Tibial nerve (tissue), 4 donors: Measurements from ENCODE around the gene NPM1. TPM values are rescaled to one million over a fixed set of nuclear protein-coding genes. Genes with fewer than 3 reads are reported as not detected.
"Not testable (repeated sequence)": the region's sequence is repeated elsewhere in the genome, so short reads cannot be mapped to it uniquely, and the experiment has no call there.

ENCODE experiments used
- DNase-seq, 2 donors: peaks; one replicate each; pipeline ENCODE4 v3.0.0-alpha.2; 2019; ENCODE audit warnings: low spot score in 2 of 2
- H3K27ac ChIP-seq, 4 donors: fragments of 200-600 bp; sonication (generic) in 3 of 4; one replicate each; pipeline ENCODE4 v1.5.1; 2017 to 2019; ENCODE audit warnings: mild to moderate bottlenecking in 1 of 4
- H3K27me3 ChIP-seq, 2 donors: fragments of 200-600 bp; sonication (generic) in 1 of 2; one replicate each; pipeline versions ENCODE4 v1.5.1 to v1.6.0; 2017 to 2019
- H3K36me3 ChIP-seq, 3 donors: fragments of 200-600 bp; sonication (generic); one replicate each; pipeline ENCODE4 v1.5.1; 2018 to 2019
- H3K4me1 ChIP-seq, 4 donors: fragments of 200-600 bp; sonication (generic) in 3 of 4; one replicate each; pipeline ENCODE4 v1.5.1; 2017 to 2019
- H3K4me3 ChIP-seq, 4 donors: fragments of 200-600 bp; sonication (generic) in 3 of 4; one replicate each; pipeline ENCODE4 v1.5.1; 2017 to 2019; ENCODE audit warnings: mild to moderate bottlenecking in 1 of 4, moderate library complexity in 1 of 4
- H3K9me3 ChIP-seq, 4 donors: fragments of 200-600 bp; sonication (generic) in 3 of 4; one replicate each; pipeline ENCODE4 v1.5.1; 2017 to 2019
- EP300 ChIP-seq, 2 donors: sonication (generic); formaldehyde crosslinking; IDR thresholded peaks; one replicate each; pipeline ENCODE4 v1.6.1; 2017; ENCODE audit warnings: antibody characterized with exemption in 2 of 2, mild to moderate bottlenecking in 1 of 2
- POLR2A ChIP-seq, 2 donors: fragments of 450-650 bp; IDR thresholded peaks; one replicate each; pipeline ENCODE4 v1.6.1; 2017; ENCODE audit warnings: antibody characterized with exemption in 2 of 2, mild to moderate bottlenecking in 2 of 2, moderate library complexity in 2 of 2
- WGBS, 2 donors: methylation state at CpG; one replicate each; pipeline ENCODE4 v1.1.5; 2018; 5-methylcytosine and 5-hydroxymethylcytosine counted together
- total RNA-seq, 4 donors: library from RNA; depleted of rRNA; stranded (reverse); fragments of >200 nt; gene quantifications; one replicate each; pipeline ENCODE4 v1.1.0, GENCODE V29; 2016
- TF ChIP-seq, protein P1 (sequence below), 5 experiments: fragments of 200-600 bp in 3 of 5; fragments of 450-650 bp in 2 of 5; sonication (generic) in 3 of 5; IDR thresholded peaks; one replicate each; pipeline ENCODE4 v1.5.1; 2016 to 2019; ENCODE audit warnings: antibody characterized with exemption in 5 of 5, mild to moderate bottlenecking in 3 of 5, moderate library complexity in 2 of 5

Gene NPM1
- total RNA-seq, 4 donors from 2014 or later: 422 to 496 (median 444) TPM

DNA sequence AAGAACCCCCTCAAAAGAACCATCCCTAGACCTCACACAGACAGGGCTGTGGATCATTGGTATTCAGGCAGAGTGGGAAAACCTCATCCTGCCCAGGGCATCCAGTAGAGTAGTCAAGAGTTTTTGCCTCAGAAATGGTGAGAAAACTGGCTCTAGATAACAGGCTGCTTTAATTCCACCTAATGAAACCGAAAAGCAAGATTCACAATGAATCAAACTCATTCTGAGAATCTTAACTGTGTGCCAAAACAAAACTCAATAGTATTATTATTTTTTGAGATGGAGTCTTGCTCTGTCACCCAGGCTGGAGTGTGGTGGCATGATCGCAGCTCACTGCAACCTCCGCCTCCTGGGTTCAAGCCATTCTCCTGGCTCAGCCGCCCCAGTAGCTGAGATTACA, 17.8 kb upstream of the NPM1 start:
- no peaks in the 10 kb centered on the region for H3K36me3 ChIP-seq

DNA sequence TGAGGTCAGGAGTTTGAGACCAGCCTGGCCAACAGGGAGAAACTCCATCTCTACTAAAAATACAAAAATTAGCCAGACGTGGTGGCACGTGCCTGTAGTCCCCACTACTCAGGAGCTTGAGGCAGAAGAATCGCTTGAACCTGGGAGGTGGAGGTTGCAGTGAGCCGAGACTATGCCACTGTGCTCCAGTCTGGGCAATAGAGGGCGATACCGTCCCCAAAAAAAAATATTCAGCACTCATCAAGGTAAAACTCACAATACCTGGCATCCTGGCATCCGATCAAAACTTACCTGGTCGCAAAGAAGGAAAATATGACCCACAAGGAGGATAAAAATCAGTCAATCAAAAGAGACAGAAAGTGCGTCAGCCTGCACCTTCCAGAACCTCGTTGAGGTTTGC, 16.8 kb upstream of the NPM1 start:
- not testable (repeated sequence) for H3K27me3 ChIP-seq, DNase-seq, H3K27ac ChIP-seq, H3K36me3 ChIP-seq, H3K4me1 ChIP-seq, H3K4me3 ChIP-seq, H3K9me3 ChIP-seq
- WGBS, 2 donors: 47% methylated on average over 10 of the region's 10 CpGs

More for the DNA sequence above, 17.8 kb upstream of the NPM1 start:
- Histone ChIP-seq H3K27me3 (peaks cover 0 to 10% of the 10 kb centered on the region in 2 donors), H3K4me1 (no peaks in the 10 kb centered on the region), H3K9me3 (no peaks in the 10 kb centered on the region), H3K4me3 (no peak overlapping the region), H3K27ac (no peak overlapping the region)
- TF ChIP-seq POLR2A (IDR thresholded peaks at IDR 0.05): no peak
- TF ChIP-seq, protein P1, sequence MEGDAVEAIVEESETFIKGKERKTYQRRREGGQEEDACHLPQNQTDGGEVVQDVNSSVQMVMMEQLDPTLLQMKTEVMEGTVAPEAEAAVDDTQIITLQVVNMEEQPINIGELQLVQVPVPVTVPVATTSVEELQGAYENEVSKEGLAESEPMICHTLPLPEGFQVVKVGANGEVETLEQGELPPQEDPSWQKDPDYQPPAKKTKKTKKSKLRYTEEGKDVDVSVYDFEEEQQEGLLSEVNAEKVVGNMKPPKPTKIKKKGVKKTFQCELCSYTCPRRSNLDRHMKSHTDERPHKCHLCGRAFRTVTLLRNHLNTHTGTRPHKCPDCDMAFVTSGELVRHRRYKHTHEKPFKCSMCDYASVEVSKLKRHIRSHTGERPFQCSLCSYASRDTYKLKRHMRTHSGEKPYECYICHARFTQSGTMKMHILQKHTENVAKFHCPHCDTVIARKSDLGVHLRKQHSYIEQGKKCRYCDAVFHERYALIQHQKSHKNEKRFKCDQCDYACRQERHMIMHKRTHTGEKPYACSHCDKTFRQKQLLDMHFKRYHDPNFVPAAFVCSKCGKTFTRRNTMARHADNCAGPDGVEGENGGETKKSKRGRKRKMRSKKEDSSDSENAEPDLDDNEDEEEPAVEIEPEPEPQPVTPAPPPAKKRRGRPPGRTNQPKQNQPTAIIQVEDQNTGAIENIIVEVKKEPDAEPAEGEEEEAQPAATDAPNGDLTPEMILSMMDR (IDR thresholded peaks at IDR 0.05): no peak
- TF ChIP-seq EP300 (IDR thresholded peaks at IDR 0.05): no peak
- WGBS, 2 donors: 94 to 96% methylated on average over 4 of the region's 4 CpGs
- DNase-seq: no peak

DNA sequence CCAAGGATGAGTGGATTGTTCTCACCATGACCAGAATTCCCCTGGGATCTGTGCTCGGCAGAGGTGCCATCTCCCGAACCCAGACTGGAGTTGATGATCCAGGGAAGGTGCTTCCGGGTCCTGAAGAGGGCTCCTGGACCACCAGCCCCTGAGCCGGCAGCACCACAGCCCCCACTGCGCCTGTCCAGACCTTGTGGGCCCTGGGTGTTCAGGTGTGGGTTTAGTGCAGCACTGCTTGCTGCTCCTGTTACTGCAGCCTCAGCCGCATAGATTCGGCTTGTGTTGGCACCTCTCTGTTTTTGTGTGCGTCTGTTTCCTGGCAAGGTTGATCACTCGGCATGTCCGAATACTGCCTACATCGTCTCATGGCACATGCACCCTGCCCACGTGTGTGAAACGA, 16.3 kb upstream of the NPM1 start:
- WGBS, 2 donors: 81 to 83% methylated on average over 13 of the region's 13 CpGs
- H3K9me3 ChIP-seq: no peaks in the 10 kb centered on the region
- no peaks in the 10 kb centered on the region for H3K36me3 ChIP-seq
- peaks cover 0 to 10% of the 10 kb centered on the region in 2 donors for H3K27me3 ChIP-seq
- TF ChIP-seq, protein P1 (IDR thresholded peaks at IDR 0.05): no peak
- TF ChIP-seq POLR2A (IDR thresholded peaks at IDR 0.05) (no peak), EP300 (IDR thresholded peaks at IDR 0.05) (no peak)
- H3K4me3 ChIP-seq: no peak overlapping the region
- no peak overlapping the region for H3K27ac ChIP-seq
- no peaks in the 10 kb centered on the region for H3K4me1 ChIP-seq
- DNase-seq: no peak

DNA sequence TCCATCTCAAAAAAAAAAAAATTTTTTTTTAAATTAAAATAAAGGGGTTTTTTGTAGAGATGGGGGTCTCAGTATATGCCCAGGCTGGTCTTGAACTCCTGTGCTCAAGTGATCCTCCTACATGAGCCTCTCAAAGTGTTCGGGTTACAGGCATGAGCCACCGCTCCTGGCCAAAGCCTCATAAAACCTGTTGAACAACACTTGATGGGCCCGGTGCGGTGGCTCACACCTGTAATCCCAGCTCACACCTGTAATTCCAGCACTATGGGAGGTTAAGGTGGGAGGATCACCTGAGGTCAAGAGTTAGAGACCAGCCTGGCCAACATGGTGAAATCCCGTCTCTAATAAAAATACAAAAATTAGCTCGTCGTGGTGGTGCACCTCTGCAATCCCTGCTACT, 7.7 kb upstream of the NPM1 start:
- Histone ChIP-seq H3K27ac (no peak overlapping the region), H3K4me3 (no peak overlapping the region), H3K9me3 (no peaks in the 10 kb centered on the region), H3K27me3 (no peaks in the 10 kb centered on the region), H3K36me3 (no peaks in the 10 kb centered on the region), H3K4me1 (no peaks in the 10 kb centered on the region)
- WGBS, 2 donors: 90 to 93% methylated on average over 7 of the region's 7 CpGs
- DNase-seq: no peak
- TF ChIP-seq, protein P1 (IDR thresholded peaks at IDR 0.05): no peak
- no peak for TF ChIP-seq POLR2A (IDR thresholded peaks at IDR 0.05)
- TF ChIP-seq EP300 (IDR thresholded peaks at IDR 0.05): no peak

DNA sequence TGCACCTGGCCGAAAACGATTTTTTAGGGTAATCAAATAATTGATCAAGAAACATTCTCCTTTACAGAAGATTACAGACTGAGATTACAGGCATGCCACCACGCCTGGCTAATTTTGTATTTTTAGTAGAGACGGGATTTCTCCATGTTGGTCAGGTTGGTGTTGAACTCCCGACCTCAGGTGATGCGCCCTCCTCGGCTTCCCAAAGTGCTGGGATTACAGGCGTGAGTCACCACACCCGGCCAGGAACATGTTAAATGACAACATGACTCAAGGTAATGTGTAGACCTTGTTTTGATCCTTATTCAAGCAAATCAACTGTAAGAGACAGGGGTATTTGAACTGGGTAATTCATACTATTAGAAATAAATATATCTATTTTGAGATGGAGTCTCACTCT, 3.2 kb upstream of the NPM1 start:
- not testable (repeated sequence) for H3K9me3 ChIP-seq, DNase-seq, H3K27me3 ChIP-seq, H3K36me3 ChIP-seq, H3K27ac ChIP-seq, H3K4me3 ChIP-seq
- peaks cover 0 to 17% (median 4%) of the 10 kb centered on the region in 4 donors for H3K4me1 ChIP-seq
- 84 to 92% methylated on average over 9 of the region's 9 CpGs for whole genome bisulfite sequencing, 2 donors

DNA sequence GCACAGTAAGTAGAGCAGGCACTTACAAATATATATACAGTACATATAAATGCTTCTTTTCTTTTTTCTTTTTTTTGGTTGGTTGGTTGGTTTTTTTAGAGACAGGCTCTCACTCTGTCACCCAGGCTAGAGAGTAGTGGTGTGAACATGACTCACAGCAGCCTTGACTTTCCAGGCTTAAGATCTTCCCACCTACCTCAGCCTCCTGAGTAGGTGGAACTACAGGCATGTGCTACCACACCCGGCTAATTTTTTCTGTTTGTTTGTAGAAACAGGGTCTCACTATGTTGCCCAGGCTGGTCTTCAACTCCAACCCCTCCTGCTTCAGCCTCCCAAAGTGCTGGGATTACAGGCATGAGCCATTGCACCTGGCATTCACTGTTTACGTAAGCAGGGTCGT, 2.6 kb upstream of the NPM1 start:
- H3K4me1 ChIP-seq: peaks cover 0 to 23% (median 9%) of the 10 kb centered on the region in 4 donors
- H3K27ac ChIP-seq, H3K27me3 ChIP-seq, H3K4me3 ChIP-seq, H3K9me3 ChIP-seq, H3K36me3 ChIP-seq, DNase-seq: not testable (repeated sequence)
- WGBS, 2 donors: 86 to 88% methylated on average over 3 of the region's 3 CpGs

DNA sequence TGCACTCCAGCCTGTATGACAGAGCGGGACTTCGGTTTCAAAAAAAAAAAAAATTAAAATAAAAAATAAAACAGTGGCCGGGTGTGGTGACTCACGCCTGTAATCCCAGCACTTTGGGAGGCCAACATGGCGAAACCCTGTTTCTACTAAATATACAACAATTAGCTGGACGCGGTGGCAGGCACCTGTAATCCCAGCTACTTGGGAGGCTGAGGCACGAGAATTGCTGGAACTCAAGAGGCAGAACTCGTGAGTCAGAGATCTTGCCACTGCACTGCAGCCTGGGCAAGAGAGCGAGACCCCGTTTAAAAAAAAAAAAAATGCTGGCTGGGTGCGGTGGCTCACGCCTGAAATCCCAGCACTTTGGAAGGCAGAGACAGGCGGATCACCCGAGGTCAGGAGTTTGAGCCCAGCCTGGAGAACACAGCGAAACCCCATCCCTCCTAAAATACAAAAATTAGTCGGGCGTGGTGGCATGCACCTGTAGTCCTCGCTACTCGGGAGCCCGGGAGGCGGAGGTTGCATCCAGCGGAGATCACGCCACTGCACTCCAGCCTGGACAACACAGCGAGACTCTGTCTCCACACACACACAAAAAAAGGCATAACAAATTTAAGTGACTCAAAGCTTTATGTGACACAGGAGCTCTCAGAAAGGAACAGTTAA, 1.5 kb upstream of the NPM1 start:
- no peaks in the 10 kb centered on the region for H3K9me3 ChIP-seq
- TF ChIP-seq POLR2A (IDR thresholded peaks at IDR 0.05) (no peak), EP300 (IDR thresholded peaks at IDR 0.05) (no peak)
- TF ChIP-seq, protein P1 (IDR thresholded peaks at IDR 0.05): no peak
- 95% methylated on average over 25 of the region's 25 CpGs for WGBS, 2 donors
- H3K4me3 ChIP-seq: no peak overlapping the region
- peaks cover 0 to 34% (median 17%) of the 10 kb centered on the region in 4 donors for H3K4me1 ChIP-seq
- H3K36me3 ChIP-seq: peaks cover 0 to 5% (median 0%) of the 10 kb centered on the region in 3 donors
- no peak for DNase-seq
- no peaks in the 10 kb centered on the region for H3K27me3 ChIP-seq
- H3K27ac ChIP-seq: no peak overlapping the region
